Activated CD8-positive, alpha-beta T cell treated with anti-CD3 and anti-CD28 coated beads for 36 hours (primary cell): ENCODE measurements around the gene CYP8B1. TPM values are rescaled to one million over a fixed set of nuclear protein-coding genes. Genes with fewer than 3 reads are reported as not detected.

Experiments
- ATAC-seq: fragments of 200-7000 bp; cut with Tn5 transposase; one replicate; pipeline ENCODE4 v1.10.0; 2021; ENCODE audit warnings: mild to moderate bottlenecking, moderate library complexity
- CTCF ChIA-PET: fragments of 350-600 bp; sonication (Branson Sonifier 250); formaldehyde crosslinking; loops from one replicate; lab custom pipeline; 2021; ENCODE audit warnings: antibody characterized with exemption; lab: Charles Lee
- POLR2A ChIA-PET: fragments of 350-600 bp; sonication (Branson Sonifier 250); formaldehyde crosslinking; loops from one replicate; lab custom pipeline; 2021; ENCODE audit warnings: antibody characterized with exemption; lab: Charles Lee
- DNase-seq: peaks from one replicate; pipeline ENCODE4 v3.0.0-alpha.2; 2020
- H3K27ac Mint-ChIP-seq: one replicate; pipeline ENCODE4 v1.8.0; 2021; ENCODE audit warnings: mild to moderate bottlenecking, mixed read lengths
- H3K27me3 Mint-ChIP-seq: one replicate; pipeline ENCODE4 v1.8.0; 2021; ENCODE audit warnings: mixed read lengths
- H3K36me3 Mint-ChIP-seq: one replicate; pipeline ENCODE4 v1.8.0; 2021; ENCODE audit warnings: low read depth, mixed read lengths
- H3K4me1 Mint-ChIP-seq: one replicate; pipeline ENCODE4 v1.8.0; 2021; ENCODE audit warnings: low read depth, mixed read lengths
- H3K4me3 Mint-ChIP-seq: one replicate; pipeline ENCODE4 v1.8.0; 2021; ENCODE audit warnings: mild to moderate bottlenecking, moderate library complexity, mixed read lengths
- H3K9me3 Mint-ChIP-seq: one replicate; pipeline ENCODE4 v1.8.0; 2021; ENCODE audit warnings: mixed read lengths
- intact Hi-C: fragments of 100-400 bp; cut with micrococcal nuclease; formaldehyde crosslinking; loops from one replicate; pipeline ENCODE4 v1.10.0; 2022
- total RNA-seq, 2 experiments: library from RNA; stranded (reverse); gene quantifications; one replicate each; pipeline ENCODE4 v1.2.3, GENCODE V29; 2021
- TF ChIP-seq, protein P1 (sequence below): fragments of 200-600 bp; IDR thresholded peaks from one replicate; pipeline ENCODE4 v1.8.0; 2022; ENCODE audit warnings: antibody characterized with exemption, mild to moderate bottlenecking

CYP8B1 gene
- total RNA-seq, 2 experiments from 2014 or later = not detected

DNA sequence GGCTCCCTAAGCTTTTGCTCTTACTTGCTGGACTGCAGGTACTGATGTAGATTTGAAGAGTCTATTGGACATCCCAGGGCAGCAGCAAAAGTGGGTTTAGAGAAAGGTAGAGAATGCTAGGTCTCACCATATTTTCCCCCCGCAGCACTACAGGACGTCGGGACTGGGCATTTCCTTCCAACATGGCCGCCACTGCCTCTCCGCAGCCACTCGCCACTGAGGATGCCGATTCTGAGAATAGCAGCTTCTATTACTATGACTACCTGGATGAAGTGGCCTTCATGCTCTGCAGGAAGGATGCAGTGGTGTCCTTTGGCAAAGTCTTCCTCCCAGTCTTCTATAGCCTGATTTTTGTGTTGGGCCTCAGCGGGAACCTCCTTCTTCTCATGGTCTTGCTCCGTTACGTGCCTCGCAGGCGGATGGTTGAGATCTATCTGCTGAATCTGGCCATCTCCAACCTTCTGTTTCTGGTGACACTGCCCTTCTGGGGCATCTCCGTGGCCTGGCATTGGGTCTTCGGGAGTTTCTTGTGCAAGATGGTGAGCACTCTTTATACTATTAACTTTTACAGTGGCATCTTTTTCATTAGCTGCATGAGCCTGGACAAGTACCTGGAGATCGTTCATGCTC lies 11.2 kb downstream of the CYP8B1 start:
- H3K27me3 Mint-ChIP-seq = peaks cover 4% of the 10 kb centered on the region
- intact Hi-C loops = no loop called here
- DNase-seq (no peak), ATAC-seq (no peak)
- H3K4me1 Mint-ChIP-seq = no peaks in the 10 kb centered on the region
- H3K9me3 Mint-ChIP-seq = no peaks in the 10 kb centered on the region
- no peak overlapping the region for H3K4me3 Mint-ChIP-seq
- ChIA-PET POLR2A (interaction anchor here (0.8 kb wide), 1 partner anchor 9 kb away, joined by 3 read pairs; no protein-coding TSS in a partner anchor), CTCF (interaction anchor here (0.8 to 1.3 kb wide), 2 partner anchors 23 to 33 kb away, joined by 3 read pairs; no protein-coding TSS in a partner anchor)
- no peak overlapping the region for H3K27ac Mint-ChIP-seq
- TF ChIP-seq, protein P1, sequence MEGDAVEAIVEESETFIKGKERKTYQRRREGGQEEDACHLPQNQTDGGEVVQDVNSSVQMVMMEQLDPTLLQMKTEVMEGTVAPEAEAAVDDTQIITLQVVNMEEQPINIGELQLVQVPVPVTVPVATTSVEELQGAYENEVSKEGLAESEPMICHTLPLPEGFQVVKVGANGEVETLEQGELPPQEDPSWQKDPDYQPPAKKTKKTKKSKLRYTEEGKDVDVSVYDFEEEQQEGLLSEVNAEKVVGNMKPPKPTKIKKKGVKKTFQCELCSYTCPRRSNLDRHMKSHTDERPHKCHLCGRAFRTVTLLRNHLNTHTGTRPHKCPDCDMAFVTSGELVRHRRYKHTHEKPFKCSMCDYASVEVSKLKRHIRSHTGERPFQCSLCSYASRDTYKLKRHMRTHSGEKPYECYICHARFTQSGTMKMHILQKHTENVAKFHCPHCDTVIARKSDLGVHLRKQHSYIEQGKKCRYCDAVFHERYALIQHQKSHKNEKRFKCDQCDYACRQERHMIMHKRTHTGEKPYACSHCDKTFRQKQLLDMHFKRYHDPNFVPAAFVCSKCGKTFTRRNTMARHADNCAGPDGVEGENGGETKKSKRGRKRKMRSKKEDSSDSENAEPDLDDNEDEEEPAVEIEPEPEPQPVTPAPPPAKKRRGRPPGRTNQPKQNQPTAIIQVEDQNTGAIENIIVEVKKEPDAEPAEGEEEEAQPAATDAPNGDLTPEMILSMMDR = no peak
- H3K36me3 Mint-ChIP-seq = no peaks in the 10 kb centered on the region

DNA sequence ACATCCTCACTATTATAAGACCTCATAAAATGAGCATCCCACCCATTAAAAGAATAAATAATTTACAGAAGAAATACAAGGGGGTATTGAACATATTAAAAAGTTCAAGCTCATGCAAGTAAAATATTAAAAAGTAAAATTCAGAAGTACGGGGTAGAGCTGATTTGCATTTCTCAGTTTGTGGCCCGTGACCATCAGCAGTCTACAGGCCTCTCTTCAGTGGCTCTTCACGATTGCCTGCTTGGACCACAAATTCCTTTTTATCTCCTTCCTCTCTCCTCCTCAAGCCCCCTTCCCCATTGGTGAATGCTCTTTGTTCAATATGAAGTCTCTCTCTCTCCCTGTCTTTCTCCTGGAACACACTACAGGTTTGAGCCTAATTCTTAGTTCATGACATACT lies 19.1 kb downstream of the CYP8B1 start:
- Mint-ChIP-seq H3K4me3 (no peak overlapping the region), H3K4me1 (no peaks in the 10 kb centered on the region), H3K27ac (no peak overlapping the region), H3K27me3 (peaks cover 9% of the 10 kb centered on the region), H3K36me3 (no peaks in the 10 kb centered on the region), H3K9me3 (no peaks in the 10 kb centered on the region)
- ChIA-PET CTCF (interaction anchor here (0.8 kb wide), 1 partner anchor 25 kb away, joined by 3 read pairs; no protein-coding TSS in a partner anchor), POLR2A (interaction anchor here (1.1 kb wide), 1 partner anchor 8 kb away, joined by 3 read pairs; no protein-coding TSS in a partner anchor)
- TF ChIP-seq, protein P1 = no peak
- DNase-seq (no peak), ATAC-seq (no peak)
- intact Hi-C loops = no loop called here

GRCh38 chr3:42855547-42856380 lies 19.9 kb downstream of the CYP8B1 start:
- intact Hi-C loops = no loop called here
- H3K9me3 Mint-ChIP-seq = no peaks in the 10 kb centered on the region
- CTCF ChIA-PET = interaction anchor here (0.8 kb wide), 1 partner anchor 24 kb away, joined by 3 read pairs; no protein-coding TSS in a partner anchor
- DNase-seq = no peak
- H3K36me3 Mint-ChIP-seq = no peaks in the 10 kb centered on the region
- POLR2A ChIA-PET = interaction anchor here (1.1 kb wide), 1 partner anchor 9 kb away, joined by 3 read pairs; no protein-coding TSS in a partner anchor
- peaks cover 6% of the 10 kb centered on the region for H3K27me3 Mint-ChIP-seq
- H3K4me3 Mint-ChIP-seq = no peak overlapping the region
- no peak overlapping the region for H3K27ac Mint-ChIP-seq
- no peak for ATAC-seq
- TF ChIP-seq, protein P1 = no peak
- H3K4me1 Mint-ChIP-seq = no peaks in the 10 kb centered on the region

- no peak overlapping the region for H3K4me3 Mint-ChIP-seq
- CTCF ChIA-PET = no interaction called here
Measured at GRCh38 chr3:42855219-42855546, 20.5 kb downstream of the CYP8B1 start.

More at GRCh38 chr3:42855219-42855546, 20.5 kb downstream of the CYP8B1 start:
- ATAC-seq (no peak), DNase-seq (no peak)
- Mint-ChIP-seq H3K36me3 (no peaks in the 10 kb centered on the region), H3K9me3 (no peaks in the 10 kb centered on the region), H3K27me3 (peaks cover 5% of the 10 kb centered on the region), H3K27ac (no peak overlapping the region), H3K4me1 (no peaks in the 10 kb centered on the region)
- intact Hi-C loops = no loop called here
- TF ChIP-seq, protein P1 = no peak
- POLR2A ChIA-PET = no interaction called here
